Hepatocyte (in vitro differentiated cells): ENCODE measurements around the gene SPSB1.
"Not testable (repeated sequence)": the region's sequence is repeated elsewhere in the genome, so short reads cannot be mapped to it uniquely, and the experiment has no call there.

Experiments used
- EZH2phosphoT487 ChIP-seq: fragments of 200-600 bp; sonication (generic); IDR thresholded peaks from one replicate; pipeline ENCODE4 v1.6.1; 2018; ENCODE audit warnings: antibody characterized with exemption, mild to moderate bottlenecking, low read depth, moderate library complexity; ENCODE audit not compliant: unreplicated experiment, severe bottlenecking
- TF ChIP-seq, protein P1 (sequence below): fragments of 200-600 bp; sonication (generic); IDR thresholded peaks from 2 replicates; pipeline ENCODE4 v1.5.1; 2016; ENCODE audit warnings: antibody characterized with exemption, mild to moderate bottlenecking; ENCODE audit not compliant: poor library complexity

DNA sequence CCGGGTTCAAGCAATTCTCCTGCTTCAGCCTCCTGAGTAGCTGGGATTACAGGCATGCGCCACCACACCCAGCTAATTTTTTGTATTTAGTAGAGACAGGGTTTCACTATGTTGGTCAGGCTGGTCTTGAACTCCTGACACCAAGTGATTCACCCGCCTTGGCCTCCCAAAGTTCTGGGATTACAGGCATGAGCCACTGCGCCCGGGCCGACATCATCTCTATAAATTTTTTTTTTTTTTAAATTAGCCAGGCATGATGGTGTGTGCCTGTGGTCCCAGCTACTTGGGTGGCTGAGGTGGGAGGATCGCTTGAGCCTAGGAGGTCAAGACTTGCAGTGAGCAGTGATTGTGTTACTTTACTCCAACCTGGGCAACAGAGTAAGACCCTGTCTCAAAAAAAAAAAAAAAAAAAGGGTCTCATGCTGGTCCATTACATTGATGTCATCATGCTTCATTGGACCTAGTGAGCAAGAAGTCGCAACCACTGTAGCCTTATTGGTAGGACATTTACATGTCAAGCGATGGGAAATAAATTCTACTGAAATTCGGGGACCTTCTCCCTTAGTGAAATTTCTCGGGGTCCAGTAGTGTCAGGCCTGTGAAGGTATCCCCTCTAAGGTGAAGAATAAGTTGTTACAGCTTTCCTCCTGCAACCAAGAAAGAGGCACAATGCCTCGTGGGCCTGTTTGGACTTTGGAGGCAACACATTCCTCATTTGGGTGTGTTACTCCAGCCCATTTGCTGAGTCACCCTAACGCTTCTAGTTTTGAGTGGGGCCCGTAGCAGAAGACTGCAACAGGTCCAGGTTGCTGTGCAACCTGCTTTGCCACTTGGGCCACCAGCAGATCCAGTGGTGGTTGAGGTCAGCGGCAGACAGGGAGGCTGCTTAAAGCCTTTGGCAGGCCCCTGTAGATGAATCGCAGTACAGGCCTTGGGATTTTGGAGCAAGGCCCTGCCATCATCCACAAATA, 7.2 kb downstream of the SPSB1 start:
- TF ChIP-seq, protein P1, sequence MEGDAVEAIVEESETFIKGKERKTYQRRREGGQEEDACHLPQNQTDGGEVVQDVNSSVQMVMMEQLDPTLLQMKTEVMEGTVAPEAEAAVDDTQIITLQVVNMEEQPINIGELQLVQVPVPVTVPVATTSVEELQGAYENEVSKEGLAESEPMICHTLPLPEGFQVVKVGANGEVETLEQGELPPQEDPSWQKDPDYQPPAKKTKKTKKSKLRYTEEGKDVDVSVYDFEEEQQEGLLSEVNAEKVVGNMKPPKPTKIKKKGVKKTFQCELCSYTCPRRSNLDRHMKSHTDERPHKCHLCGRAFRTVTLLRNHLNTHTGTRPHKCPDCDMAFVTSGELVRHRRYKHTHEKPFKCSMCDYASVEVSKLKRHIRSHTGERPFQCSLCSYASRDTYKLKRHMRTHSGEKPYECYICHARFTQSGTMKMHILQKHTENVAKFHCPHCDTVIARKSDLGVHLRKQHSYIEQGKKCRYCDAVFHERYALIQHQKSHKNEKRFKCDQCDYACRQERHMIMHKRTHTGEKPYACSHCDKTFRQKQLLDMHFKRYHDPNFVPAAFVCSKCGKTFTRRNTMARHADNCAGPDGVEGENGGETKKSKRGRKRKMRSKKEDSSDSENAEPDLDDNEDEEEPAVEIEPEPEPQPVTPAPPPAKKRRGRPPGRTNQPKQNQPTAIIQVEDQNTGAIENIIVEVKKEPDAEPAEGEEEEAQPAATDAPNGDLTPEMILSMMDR, result not testable (repeated sequence)
- TF ChIP-seq EZH2phosphoT487, result not testable (repeated sequence)
